Heart right ventricle (tissue), 16 donors: ENCODE data around the gene SHISA7. TPM values are rescaled to one million over a fixed set of nuclear protein-coding genes. Genes with fewer than 3 reads are reported as not detected.

ENCODE experiments used
- ATAC-seq, 8 donors: fragments of 200-7000 bp; cut with Tn5 transposase; one replicate each; pipeline ENCODE4 v1.9.1; 2020; ENCODE audit warnings: mild to moderate bottlenecking in 8 of 8, moderate library complexity in 8 of 8, moderate number of reproducible peaks in 1 of 8
- DNase-seq, 2 donors: peaks; one replicate each; pipeline ENCODE4 v3.0.0-alpha.2; 2020
- H3K27ac ChIP-seq, 10 donors: fragments of 200-600 bp; sonication (generic) in 2 of 10; one replicate each; pipeline versions ENCODE4 v1.5.0 to v1.8.0; 2020 to 2022; ENCODE audit warnings: mild to moderate bottlenecking in 3 of 10
- H3K27me3 ChIP-seq, 7 donors: fragments of 200-600 bp; one replicate each; pipeline ENCODE4 v1.8.0; 2021 to 2022; ENCODE audit warnings: mild to moderate bottlenecking in 2 of 7
- H3K36me3 ChIP-seq, 9 donors: fragments of 200-600 bp; sonication (generic) in 1 of 9; one replicate each; pipeline versions ENCODE4 v1.5.0 to v1.8.0; 2020 to 2022; ENCODE audit warnings: mild to moderate bottlenecking in 2 of 9
- H3K4me1 ChIP-seq, 9 donors: fragments of 200-600 bp; sonication (generic) in 1 of 9; one replicate each; pipeline versions ENCODE4 v1.5.0 to v1.8.0; 2020 to 2022; ENCODE audit warnings: mild to moderate bottlenecking in 4 of 9
- H3K4me3 ChIP-seq, 10 donors: fragments of 200-600 bp; sonication (generic) in 2 of 10; one replicate each; pipeline versions ENCODE4 v1.5.0 to v1.8.0; 2020 to 2022; ENCODE audit warnings: mild to moderate bottlenecking in 7 of 10, moderate library complexity in 2 of 10
- H3K9me3 ChIP-seq, 11 donors: fragments of 200-600 bp in 10 of 11; sonication (generic) in 2 of 11; one replicate each; pipeline versions ENCODE4 v1.5.0 to v1.8.0; 2013 to 2022; ENCODE audit warnings: mild to moderate bottlenecking in 2 of 11, control low read depth in 1 of 11, moderate library complexity in 1 of 11
- WGBS, 2 donors: extraction: QIAGEN DNeasy Blood & Tissue Kit; methylation state at CpG; one replicate each; pipeline ENCODE4 v1.1.7; 2013; ENCODE audit warnings: inconsistent platforms in 1 of 2; 5-methylcytosine and 5-hydroxymethylcytosine counted together
- intact Hi-C, 10 donors: fragments of 100-400 bp; cut with DNase I; formaldehyde crosslinking; loops; one replicate each; pipeline versions ENCODE4 v1.11.1 to v1.14.2; 2022
- polyA plus RNA-seq, 2 donors: library from polyadenylated mRNA; stranded (reverse); fragments of 200-250 nt; gene quantifications; one replicate each; pipeline ENCODE4 v1.2.3, GENCODE V29; 2013
- total RNA-seq, 10 donors: library from RNA; stranded (reverse); fragmentation: NEBNext Ultra II Directional in 3 of 10; extraction: Animal tissue kit (Norgen Biotek cat#: 25700) in 3 of 10; gene quantifications; one replicate each; pipeline versions ENCODE4 v1.2.1 to v1.2.4, GENCODE V29; 2021 to 2023
- TF ChIP-seq, protein P1 (sequence below), 9 donors: fragments of 200-600 bp; sonication (generic) in 2 of 9; IDR thresholded peaks; one replicate each; pipeline versions ENCODE4 v1.5.0 to v1.8.0; 2021 to 2022; ENCODE audit warnings: antibody characterized with exemption in 9 of 9, mild to moderate bottlenecking in 5 of 9, moderate library complexity in 1 of 9
- donor health status: Arrhythmogenic right ventricular cardiomyopathy.
- donor health status: ischemic (EF 13 %, LVEDD 7.1; RV severe dilation, severe dysfunction).
- donor health status: healthy with polysubstance abuse.
- donor health status: DM: no; HTN: yes; CAD: no.
- donor health status: DM: no; HTN: no; CAD: no.
- donor health status: ischemic (EF 25% LVEDD 6.9; RV normal size, moderate dysfunction).
- donor health status: ischemic (EF 25% LVEDD 5.7; RV mildly dilated, moderate dysfunction).
- donor health status: healthy.
- donor health status: DM: yes; HTN: yes; CAD: no.
- donor health status: Ischemic cardiomyopathy.
- donor health status: ischemic (EF 35%, LVEDD 5.7; RV mildly dilated, moderate dysfunction).
- donor health status: nonischemic (EF 11% LVEDD 7.7; RV severe dilation, severe dysfunction).
- donor health status: DM: yes; HTN: yes; CAD: no.
- donor health status: PGD.
- donor health status: ischemic (EF 29% LVEDD 5.4; RV normal size, mild dysfunction).
- donor health status: nonischemic (EF 23%, LVEDD 6.1; RV moderate dilation, normal function).

SHISA7 gene
- total and polyA plus RNA-seq, 12 donors: under 0.01 TPM; not detected in 11

GRCh38 chr19:55476100-55476775 lies 33.1 kb upstream of the SHISA7 start, which contains the start of gene ZNF628:
ZNF628 (plus strand) TSS chr19:55476617; CDS start chr19:55479911, 3,294 bp downstream.
- DNase-seq: peak; percentile 99
- Histone ChIP-seq H3K36me3 (peaks cover 0 to 4% (median 0%) of the 10 kb centered on the region in 9 donors), H3K4me1 (peaks cover 3 to 38% (median 19%) of the 10 kb centered on the region in 9 donors), H3K27me3 (no peaks in the 10 kb centered on the region), H3K27ac (peak within 1 kb of the TSS; percentile 80 to 98 (median 92)), H3K9me3 (no peaks in the 10 kb centered on the region), H3K4me3 (peak within 1 kb of the TSS; percentile 39 to 71 (median 66))
- intact Hi-C loops: no loop called here
- 1% methylated on average over 53 to 61 of the region's 61 CpGs for WGBS, 2 donors
- peak; percentile 96 to 98 (median 97) for ATAC-seq
- TF ChIP-seq, protein P1, sequence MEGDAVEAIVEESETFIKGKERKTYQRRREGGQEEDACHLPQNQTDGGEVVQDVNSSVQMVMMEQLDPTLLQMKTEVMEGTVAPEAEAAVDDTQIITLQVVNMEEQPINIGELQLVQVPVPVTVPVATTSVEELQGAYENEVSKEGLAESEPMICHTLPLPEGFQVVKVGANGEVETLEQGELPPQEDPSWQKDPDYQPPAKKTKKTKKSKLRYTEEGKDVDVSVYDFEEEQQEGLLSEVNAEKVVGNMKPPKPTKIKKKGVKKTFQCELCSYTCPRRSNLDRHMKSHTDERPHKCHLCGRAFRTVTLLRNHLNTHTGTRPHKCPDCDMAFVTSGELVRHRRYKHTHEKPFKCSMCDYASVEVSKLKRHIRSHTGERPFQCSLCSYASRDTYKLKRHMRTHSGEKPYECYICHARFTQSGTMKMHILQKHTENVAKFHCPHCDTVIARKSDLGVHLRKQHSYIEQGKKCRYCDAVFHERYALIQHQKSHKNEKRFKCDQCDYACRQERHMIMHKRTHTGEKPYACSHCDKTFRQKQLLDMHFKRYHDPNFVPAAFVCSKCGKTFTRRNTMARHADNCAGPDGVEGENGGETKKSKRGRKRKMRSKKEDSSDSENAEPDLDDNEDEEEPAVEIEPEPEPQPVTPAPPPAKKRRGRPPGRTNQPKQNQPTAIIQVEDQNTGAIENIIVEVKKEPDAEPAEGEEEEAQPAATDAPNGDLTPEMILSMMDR (IDR thresholded peaks at IDR 0.05): no peak

GRCh38 chr19:55474269-55475265 lies 31.5 kb upstream of the SHISA7 start:
- H3K4me1 ChIP-seq: peaks cover 3 to 34% (median 19%) of the 10 kb centered on the region in 9 donors
- H3K27me3 ChIP-seq: no peaks in the 10 kb centered on the region
- no peaks in the 10 kb centered on the region for H3K9me3 ChIP-seq
- intact Hi-C loops: no loop called here
- H3K27ac ChIP-seq: peak overlapping the region in 1 of 10 donors; percentile 94
- H3K4me3 ChIP-seq: no peak overlapping the region
- no peak for DNase-seq
- TF ChIP-seq, protein P1 (IDR thresholded peaks at IDR 0.05): no peak
- no peaks in the 10 kb centered on the region for H3K36me3 ChIP-seq
- 92% methylated on average over 19 of the region's 19 CpGs for WGBS, 2 donors
- ATAC-seq: no peak

DNA sequence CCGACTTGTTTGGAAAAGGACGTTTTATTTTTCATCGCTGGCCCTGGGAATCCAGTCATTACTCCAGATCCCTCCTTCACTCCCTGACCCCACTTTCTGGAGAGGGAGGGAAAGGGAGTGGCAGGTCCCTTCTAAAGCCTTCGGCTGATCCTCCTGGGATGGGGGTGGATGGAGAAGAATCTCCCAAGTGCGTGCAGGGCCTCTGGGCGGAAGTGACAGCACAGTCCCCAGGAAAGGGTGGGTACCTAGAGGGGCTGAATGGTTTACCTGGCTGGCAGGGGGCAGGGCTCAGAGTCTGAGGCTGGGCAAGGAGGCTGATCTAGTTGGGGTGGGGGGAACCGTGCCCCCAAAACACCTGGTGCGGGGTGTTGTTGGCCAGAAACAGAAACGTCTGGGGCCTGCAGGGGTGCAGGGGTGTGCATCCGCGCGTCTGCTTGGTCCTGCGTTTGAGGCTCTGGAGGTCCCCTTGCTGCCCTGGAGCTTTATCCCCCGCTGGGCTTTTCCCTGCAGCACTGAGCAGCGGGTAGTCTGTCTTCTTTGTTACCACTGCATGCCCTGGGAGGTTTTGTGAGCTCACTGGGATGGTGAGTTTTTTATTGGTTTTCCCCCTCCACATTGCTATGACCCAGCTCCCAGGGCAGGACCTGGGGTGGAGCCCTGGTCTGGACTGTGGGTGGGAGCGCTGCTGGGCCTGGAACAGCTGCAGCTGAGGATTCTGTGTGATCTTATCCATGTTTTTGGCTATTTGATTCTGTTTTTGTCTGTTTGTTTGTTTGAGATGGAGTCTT lies 30.3 kb upstream of the SHISA7 start:
- TF ChIP-seq, protein P1 (IDR thresholded peaks at IDR 0.05): no peak
- no peak for DNase-seq
- Histone ChIP-seq H3K4me3 (no peak overlapping the region), H3K27me3 (no peaks in the 10 kb centered on the region), H3K27ac (no peak overlapping the region), H3K36me3 (no peaks in the 10 kb centered on the region), H3K9me3 (no peaks in the 10 kb centered on the region), H3K4me1 (peaks cover 3 to 23% (median 19%) of the 10 kb centered on the region in 9 donors)
- 59 to 63% methylated on average over 16 of the region's 16 CpGs for WGBS, 2 donors
- ATAC-seq: no peak
- intact Hi-C loops: no loop called here

DNA sequence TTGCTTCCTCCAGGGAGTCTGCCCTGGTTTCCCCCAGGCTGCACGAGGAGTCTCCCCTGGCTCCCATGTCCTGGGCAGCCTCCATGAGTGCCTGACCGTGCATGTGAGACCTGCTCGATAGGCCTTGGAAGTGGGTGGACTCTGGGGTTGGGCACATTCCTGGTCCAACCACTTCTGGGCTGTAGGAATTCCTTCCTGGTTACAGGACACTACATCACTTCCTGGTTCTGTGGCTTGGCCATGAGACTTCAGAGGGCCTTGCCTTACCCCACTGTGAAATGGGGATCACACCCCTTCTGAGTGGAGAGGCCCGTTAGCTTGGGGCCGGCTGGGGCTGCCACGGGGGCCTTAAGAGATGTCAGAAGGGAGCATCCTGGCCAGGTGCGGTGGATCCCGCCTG lies 29.4 kb upstream of the SHISA7 start:
- intact Hi-C loops: no loop called here
- TF ChIP-seq, protein P1 (IDR thresholded peaks at IDR 0.05): no peak
- Histone ChIP-seq H3K9me3 (no peaks in the 10 kb centered on the region), H3K4me3 (no peak overlapping the region), H3K36me3 (no peaks in the 10 kb centered on the region), H3K27me3 (no peaks in the 10 kb centered on the region), H3K27ac (no peak overlapping the region), H3K4me1 (peaks cover 6 to 19% (median 16%) of the 10 kb centered on the region in 9 donors)
- WGBS, 2 donors: 81 to 83% methylated on average over 8 of the region's 8 CpGs
- no peak for DNase-seq
- no peak for ATAC-seq
